NCI-H1105 treated with DMSO at 0.1 percent for 48 hours (cell line): Measurements from ENCODE around the gene VPS37B.
"Not testable (repeated sequence)": the region's sequence is repeated elsewhere in the genome, so short reads cannot be mapped to it uniquely, and the experiment has no call there.

Experiments
- DNase-seq: peaks from one replicate; lab custom pipeline; 2025; lab: John Stamatoyannopoulos, UW

Gene VPS37B

DNA sequence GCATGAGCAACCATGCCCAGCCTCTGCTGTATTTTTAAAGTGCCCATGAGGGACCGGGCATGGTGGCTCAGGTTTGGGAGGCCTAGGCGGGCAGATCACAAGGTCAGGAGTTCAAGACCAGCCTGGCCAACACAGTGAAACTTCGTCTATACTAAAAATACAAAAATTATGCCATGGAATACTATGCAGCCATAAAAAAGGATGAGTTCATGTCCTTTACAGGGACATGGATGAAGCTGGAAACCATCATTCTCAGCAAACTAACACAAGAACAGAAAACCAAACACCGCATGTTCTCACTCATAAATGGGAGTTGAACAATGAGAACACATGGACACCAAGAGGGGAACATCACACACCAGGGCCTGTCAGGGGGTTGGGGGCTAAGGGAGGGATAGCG, 9.3 kb upstream of the VPS37B start:
- DNase-seq: not testable (repeated sequence)

DNA sequence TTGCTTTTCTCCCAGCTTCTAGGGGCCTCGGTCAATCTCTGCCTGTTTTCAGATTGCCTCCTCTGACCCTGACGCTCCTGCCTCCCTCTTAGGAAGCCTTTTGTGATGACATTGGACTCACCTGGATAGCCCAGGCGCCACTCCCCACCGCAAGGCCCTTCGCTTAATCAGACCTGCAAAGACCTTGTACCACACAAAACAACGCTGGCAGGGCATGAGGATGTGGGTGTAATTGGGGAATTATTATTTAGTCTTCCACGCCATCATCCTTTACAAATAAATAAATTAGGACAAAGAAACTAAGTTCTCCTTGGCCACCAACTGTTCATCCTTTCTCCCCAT, 7.7 kb upstream of the VPS37B start:
- no peak for DNase-seq

- DNase-seq: no peak
Measured at GRCh38 chr12:122902854-122903692, 7.1 kb upstream of the VPS37B start.

DNA sequence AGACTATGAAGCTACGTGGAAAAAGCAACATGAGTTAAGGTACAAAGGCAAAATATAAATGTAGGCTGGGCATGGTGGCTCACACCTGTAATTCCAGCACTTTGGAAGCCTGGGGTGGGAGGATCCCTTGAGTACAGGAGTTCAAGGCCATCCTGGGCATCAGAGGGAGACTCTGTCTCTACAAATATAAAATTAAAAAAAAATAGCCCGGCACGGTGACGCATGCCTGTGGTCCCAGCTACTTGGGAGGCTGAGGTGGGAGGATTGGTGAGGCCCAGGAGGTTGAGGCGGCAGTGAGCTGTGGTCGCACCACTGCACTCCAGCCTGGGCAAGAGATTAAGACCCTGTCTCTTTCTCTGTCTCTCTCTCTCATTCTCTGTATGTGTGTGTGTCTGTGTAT, 4.0 kb upstream of the VPS37B start:
- no peak for DNase-seq

GRCh38 chr12:122896662-122897061, 738 bp upstream of the VPS37B start:
- DNase-seq: no peak

DNA sequence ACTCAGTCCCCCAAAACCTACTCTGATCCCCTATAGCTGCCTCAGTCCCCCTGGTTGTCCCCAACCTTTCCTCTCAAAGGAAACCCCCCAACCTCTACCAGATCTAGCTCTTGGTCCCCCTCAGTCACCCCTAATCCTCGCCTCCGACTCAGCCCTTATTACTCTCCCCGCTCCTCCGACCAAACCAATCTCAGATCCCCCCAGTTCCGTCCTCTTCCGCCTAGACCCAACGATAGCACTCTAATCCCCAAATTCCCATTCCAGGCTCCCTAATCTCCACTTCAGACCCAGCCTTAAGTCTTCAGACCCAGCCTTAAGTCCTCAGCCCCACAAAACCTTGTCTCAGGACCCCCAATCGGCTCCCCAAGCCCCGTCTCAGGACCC, 612 bp downstream of the VPS37B start:
- DNase-seq: no peak

DNA sequence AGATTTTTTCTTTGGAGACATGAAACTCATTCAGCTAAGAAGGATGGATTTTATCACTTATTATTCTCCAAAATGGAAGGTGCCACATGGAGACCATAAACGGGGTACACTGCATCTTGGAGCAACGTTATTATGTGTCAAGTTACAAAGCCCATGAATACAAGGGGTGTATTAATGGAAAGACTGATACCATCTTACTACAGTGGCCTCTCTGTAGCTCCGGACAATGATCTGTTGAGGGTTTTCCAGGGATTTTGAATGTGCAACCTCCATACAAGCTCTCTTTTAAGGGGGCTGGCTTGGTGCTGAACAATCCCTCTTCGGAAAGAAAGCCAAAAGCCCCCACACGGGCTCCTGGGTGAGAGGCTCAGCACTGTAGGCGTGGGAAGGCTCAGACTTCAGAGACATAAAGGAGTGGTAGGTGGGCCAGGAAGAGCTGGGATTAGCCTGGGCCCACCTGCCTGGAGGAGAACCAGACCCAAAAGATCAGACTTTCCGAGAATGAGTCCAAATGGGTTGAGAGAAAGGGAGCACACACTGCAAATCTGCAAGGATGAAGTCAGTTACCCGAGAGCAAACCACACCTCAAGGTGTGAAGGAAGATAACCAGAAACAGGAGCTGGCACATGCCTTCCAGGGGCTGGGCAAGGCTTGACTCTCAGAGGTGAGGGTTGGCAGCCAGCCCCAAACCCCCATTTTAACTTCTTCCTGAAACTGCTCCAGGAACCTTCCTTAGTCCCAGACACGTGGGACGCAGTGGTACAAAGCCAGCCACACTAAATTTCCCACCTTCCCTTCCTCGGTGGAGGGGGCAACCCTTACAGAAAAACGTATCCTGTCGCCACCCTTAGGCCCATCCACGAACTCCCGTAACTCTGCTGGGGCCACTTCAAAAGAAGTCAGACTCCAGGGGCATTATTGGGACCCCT, 1.5 kb downstream of the VPS37B start:
- no peak for DNase-seq

GRCh38 chr12:122893208-122894153, 2.4 kb downstream of the VPS37B start:
- DNase-seq: no peak

DNA sequence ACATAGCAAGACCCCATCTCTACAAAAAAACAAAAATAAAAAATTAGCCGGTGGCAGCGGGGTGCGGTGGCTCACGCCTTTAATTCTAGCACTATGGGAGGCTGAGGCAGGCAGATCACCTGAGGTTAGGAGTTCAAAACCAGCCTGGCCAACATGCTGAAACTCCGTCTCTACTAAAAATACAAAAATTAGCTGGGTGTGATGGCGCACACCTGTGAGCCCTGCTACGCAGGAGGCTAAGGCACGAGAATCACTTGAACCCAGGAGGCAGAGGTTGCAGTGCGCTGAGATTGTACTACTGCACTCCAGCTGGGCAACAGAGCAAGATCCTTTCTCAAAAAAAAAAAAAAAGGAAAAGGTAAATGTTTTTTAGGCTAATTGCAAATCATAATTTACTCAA, 3.2 kb downstream of the VPS37B start:
- not testable (repeated sequence) for DNase-seq

DNA sequence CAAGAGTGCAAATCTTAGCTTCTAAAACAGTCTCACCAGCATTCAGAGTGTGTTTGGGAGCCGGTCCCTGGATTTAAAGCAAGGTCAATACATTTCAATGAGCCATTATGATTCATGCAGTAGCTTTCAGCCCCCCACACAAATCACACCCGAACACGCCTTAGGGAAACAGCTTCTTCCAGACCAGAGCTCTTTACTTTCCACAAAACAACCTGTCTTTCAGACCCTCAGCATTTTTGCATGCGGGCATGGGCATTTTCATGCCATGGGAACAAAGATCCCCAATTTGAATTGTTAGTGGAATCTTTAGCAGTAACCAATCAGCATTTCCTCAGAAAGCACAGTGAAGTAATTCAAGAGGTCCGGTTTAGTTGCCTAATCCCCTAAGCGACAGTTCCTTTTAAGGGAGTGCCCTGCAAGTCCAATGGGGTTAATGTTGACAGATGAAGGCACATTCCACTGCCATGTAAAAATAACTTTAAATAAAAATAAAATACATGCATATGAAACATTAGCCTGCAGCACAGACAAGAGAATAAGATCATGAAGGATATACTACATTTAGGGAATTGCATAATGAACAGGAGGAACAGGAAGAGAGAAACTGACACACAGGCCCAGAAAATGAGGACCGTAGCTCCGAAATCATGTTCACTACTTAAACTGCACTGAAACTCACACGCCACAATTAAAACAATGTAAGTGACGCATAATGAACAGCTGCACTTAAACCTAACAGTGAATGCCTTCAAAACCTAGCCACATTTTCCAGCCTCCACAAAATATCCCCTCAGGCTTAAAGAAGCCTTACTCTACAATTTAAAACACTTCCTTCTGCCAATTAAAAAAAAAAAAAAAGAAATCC, 4.0 kb downstream of the VPS37B start:
- no peak for DNase-seq

GRCh38 chr12:122889761-122890520, 6.0 kb downstream of the VPS37B start:
- DNase-seq: no peak

- peak; percentile 77 for DNase-seq
Measured at GRCh38 chr12:122888232-122888752, 7.6 kb downstream of the VPS37B start.

GRCh38 chr12:122887819-122888212, 8.1 kb downstream of the VPS37B start:
- DNase-seq: no peak

DNA sequence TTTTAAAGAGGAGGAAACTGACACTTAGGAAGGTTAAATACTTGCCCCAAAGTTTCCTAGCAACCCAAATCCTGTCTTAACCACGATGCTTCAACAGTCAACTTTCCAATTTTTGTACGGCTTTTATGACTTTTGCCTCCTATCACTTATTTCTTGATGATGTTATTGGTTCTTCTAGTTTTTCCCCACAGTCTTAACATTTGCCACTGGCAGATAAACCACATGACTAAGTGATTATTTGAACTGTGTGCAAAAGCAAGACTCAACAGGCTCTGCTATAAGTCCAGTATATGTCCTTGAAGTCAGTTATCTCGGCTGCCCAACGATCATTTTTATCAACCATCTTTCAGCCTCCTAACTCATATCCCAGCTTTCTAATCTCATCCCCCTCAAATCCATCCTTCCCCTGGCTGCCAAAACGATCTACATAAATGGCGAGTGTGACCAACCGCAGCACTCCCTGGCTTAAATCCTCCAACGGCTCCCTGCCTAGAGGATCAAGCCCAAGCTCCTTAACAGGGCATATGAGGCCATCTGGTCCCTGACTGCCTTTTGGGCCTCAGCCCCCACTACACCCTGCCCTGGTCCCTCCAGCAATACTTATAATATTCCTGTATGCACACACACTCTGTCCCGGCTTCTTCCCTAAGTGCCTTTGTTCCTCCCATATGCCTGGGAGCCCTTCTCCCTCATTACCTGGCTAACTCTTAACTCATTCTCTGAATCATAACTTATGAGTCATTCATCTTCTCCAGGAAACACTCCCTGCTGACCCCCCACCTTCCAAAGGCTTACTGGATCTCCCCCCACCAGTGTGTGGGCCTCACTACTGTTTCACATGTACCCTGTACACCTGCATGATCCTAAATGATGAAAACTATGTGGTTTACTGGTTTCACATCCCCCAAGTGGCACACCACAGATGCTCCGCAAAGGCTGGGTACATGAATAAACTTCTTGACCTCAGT, 8.8 kb downstream of the VPS37B start:
- no peak for DNase-seq

DNA sequence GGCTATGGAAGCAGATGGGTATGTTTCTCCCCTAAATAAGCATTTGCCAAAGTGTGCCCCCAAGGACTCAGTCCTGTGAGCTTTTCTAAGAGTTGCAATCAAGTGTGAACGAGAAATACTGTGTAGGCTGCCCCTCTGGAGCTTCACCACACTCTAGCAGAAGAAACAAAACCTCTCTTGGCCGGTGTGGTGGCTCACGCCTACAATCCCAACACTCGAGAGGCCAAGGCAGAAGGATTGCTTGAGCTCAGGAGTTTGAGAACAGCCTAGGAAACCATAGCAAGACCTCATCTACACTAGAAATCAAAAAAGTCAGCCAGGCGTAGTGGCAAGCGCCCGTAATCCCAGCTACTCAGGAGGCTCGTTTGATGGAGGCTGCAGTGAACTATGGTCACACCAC, 9.8 kb downstream of the VPS37B start:
- no peak for DNase-seq

GRCh38 chr12:122884860-122885259, 11.1 kb downstream of the VPS37B start:
- DNase-seq: no peak

DNA sequence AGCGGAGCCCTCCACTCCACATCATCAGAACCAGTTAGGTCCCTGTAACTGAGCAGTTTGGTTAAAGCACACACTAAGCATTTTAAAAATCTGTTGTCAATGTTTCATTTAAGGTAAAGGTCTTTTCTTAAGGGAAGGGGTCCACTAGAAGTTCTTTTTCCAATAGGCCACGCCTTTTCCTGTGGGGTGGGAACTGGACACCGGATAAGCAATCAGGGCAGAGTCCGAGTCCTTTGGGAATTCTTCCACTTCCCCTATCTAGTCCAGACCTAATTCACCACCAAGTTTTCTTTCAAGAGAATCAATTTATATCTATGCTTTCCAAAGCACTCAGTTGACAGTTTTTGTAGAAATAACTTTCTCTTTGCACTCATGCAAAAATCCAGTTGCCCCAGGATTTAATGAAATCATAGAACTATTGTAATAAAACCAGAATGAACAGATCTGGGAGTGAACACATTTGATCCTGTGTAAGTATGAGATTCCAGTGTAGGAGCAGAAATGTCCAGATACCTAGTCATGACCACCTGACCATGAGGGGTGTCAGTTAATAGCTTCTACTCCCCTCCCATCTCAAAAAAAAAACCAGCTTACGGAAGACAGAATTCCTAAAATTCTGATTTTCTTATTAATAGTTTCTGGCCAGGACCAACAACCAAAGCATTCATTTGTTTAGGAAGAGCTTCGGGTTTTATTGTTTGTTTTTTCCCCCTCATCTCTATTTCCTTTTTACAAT, 11.7 kb downstream of the VPS37B start:
- DNase-seq: no peak

DNA sequence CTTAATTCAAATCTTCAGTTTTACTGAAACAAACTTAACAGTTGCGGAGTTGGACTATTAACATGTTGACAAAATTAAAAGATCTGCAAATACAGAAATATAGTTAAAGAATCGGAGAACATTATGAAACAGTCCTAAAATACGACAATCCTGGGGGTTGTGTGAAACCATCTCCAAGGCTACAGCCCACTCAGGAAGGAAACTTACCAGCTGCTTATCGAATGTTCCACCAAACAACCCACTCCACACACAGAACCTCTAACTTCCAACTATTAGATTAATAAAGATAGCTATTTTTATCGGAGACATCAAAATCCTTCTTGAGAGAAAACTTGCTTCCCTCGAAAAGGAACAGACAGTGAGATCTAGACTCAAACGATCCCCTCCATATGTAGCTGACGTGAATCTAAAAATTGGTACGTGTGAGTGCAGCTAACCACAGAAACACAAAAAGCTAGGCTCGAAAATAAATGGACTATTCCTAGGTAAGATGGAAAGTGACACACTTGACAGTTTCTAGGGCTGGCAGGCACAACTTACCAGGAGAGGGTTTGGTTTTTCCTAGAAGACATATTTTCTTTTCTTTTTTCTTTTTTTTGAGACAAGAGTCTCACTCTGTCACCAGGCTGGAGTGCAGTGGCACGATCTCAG, 12.9 kb downstream of the VPS37B start:
- DNase-seq: no peak
